RPMI7951 (cell line): ENCODE data around the gene ADGRV1. TPM values are rescaled to one million over a fixed set of nuclear protein-coding genes. Genes with fewer than 3 reads are reported as not detected.
"Not testable (repeated sequence)": the region's sequence is repeated elsewhere in the genome, so short reads cannot be mapped to it uniquely, and the experiment has no call there.

Source experiments
- DNase-seq: peaks from one replicate; pipeline ENCODE4 v3.0.0-alpha.2; 2012; ENCODE audit warnings: low read depth
- total RNA-seq: library from RNA; depleted of rRNA; stranded (reverse); fragments of >200 nt; shearing (Covaris generic); gene quantifications from 2 replicates; pipeline ENCODE4 v1.2.3, GENCODE V29; 2014

The ADGRV1 gene
- total RNA-seq, 1 experiment from 2014 or later = 0.84 TPM

- peak; percentile 8 for DNase-seq
Observed at GRCh38 chr5:90645024-90645610, 86.5 kb downstream of the ADGRV1 start.

- DNase-seq = no peak
Observed at GRCh38 chr5:90650767-90651166, 92.2 kb downstream of the ADGRV1 start.

- DNase-seq = no peak
Observed at GRCh38 chr5:90654215-90654614, 95.6 kb downstream of the ADGRV1 start.

GRCh38 chr5:90655423-90655822 lies 96.8 kb downstream of the ADGRV1 start:
- DNase-seq = no peak

GRCh38 chr5:90657030-90657429 lies 98.4 kb downstream of the ADGRV1 start:
- DNase-seq = no peak

GRCh38 chr5:90657788-90658187 lies 99.2 kb downstream of the ADGRV1 start:
- DNase-seq = no peak

- DNase-seq = no peak
Observed at GRCh38 chr5:90658620-90659019, 100.0 kb downstream of the ADGRV1 start.

- not testable (repeated sequence) for DNase-seq
Observed at GRCh38 chr5:90668079-90668565, 109.5 kb downstream of the ADGRV1 start.

GRCh38 chr5:90675222-90675621 lies 116.6 kb downstream of the ADGRV1 start:
- no peak for DNase-seq

- no peak for DNase-seq
Observed at GRCh38 chr5:90680921-90681563, 122.4 kb downstream of the ADGRV1 start.

- no peak for DNase-seq
Observed at GRCh38 chr5:90682278-90682677, 123.7 kb downstream of the ADGRV1 start.

- no peak for DNase-seq
Observed at GRCh38 chr5:90685425-90686022, 126.9 kb downstream of the ADGRV1 start.

GRCh38 chr5:90686363-90686762 lies 127.8 kb downstream of the ADGRV1 start:
- DNase-seq = not testable (repeated sequence)

GRCh38 chr5:90687458-90687857 lies 128.9 kb downstream of the ADGRV1 start:
- DNase-seq = not testable (repeated sequence)

GRCh38 chr5:90689064-90689463 lies 130.5 kb downstream of the ADGRV1 start:
- DNase-seq = no peak

GRCh38 chr5:90690307-90690706 lies 131.7 kb downstream of the ADGRV1 start:
- no peak for DNase-seq

- DNase-seq = no peak
Observed at GRCh38 chr5:90691533-90691932, 132.9 kb downstream of the ADGRV1 start.

GRCh38 chr5:90696153-90696552 lies 137.6 kb downstream of the ADGRV1 start:
- DNase-seq = no peak

- no peak for DNase-seq
Observed at GRCh38 chr5:90700299-90700698, 141.7 kb downstream of the ADGRV1 start.

GRCh38 chr5:90703932-90704331 lies 145.3 kb downstream of the ADGRV1 start:
- DNase-seq = no peak

- no peak for DNase-seq
Observed at GRCh38 chr5:90707698-90708097, 149.1 kb downstream of the ADGRV1 start.

GRCh38 chr5:90709323-90710155 lies 150.9 kb downstream of the ADGRV1 start:
- peak; percentile 6 for DNase-seq
